SHP77 treated with DMSO at 0.1 percent for 48 hours (cell line): ENCODE data around the gene KLHDC8A.
A peak's percentile ranks its signal among the peaks of the same experiment; 100 is the strongest.
"Not testable (repeated sequence)": the region's sequence is repeated elsewhere in the genome, so short reads cannot be mapped to it uniquely, and the experiment has no call there.

Source experiments
- DNase-seq: peaks from one replicate; lab custom pipeline; 2025; lab: John Stamatoyannopoulos, UW

Gene KLHDC8A, protein sequence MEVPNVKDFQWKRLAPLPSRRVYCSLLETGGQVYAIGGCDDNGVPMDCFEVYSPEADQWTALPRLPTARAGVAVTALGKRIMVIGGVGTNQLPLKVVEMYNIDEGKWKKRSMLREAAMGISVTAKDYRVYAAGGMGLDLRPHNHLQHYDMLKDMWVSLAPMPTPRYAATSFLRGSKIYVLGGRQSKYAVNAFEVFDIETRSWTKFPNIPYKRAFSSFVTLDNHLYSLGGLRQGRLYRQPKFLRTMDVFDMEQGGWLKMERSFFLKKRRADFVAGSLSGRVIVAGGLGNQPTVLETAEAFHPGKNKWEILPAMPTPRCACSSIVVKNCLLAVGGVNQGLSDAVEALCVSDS

GRCh38 chr1:205356440-205357139 lies at the start of gene KLHDC8A:
Gene KLHDC8A, minus strand, starts transcription at chr1:205356922. Its CDS starts 13,318 bp downstream, at chr1:205343604.
- no peak for DNase-seq

GRCh38 chr1:205406252-205406651 lies 49.5 kb upstream of the KLHDC8A start:
- not testable (repeated sequence) for DNase-seq

- DNase-seq: not testable (repeated sequence)
Measured at GRCh38 chr1:205404484-205404883, 47.8 kb upstream of the KLHDC8A start.

DNA sequence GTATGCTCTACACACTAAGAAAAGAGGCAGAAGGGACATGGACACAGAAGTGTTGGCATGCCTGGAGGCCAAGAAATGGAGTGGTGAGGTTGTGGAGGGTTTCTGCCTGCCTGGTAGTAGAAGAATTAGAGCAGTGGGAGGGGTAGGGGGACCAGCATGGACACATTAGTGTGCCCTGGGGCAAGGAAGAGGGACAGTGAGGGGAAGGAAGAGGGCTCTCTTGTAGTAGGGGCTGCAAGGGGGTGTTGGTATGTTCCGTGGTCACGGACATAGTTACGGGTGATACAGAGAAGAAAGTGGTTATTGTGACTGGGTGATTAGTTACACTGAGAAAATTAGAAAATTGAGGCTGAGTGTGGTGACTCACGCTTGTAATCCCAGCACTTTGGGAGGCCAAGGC lies 41.9 kb upstream of the KLHDC8A start:
- no peak for DNase-seq

DNA sequence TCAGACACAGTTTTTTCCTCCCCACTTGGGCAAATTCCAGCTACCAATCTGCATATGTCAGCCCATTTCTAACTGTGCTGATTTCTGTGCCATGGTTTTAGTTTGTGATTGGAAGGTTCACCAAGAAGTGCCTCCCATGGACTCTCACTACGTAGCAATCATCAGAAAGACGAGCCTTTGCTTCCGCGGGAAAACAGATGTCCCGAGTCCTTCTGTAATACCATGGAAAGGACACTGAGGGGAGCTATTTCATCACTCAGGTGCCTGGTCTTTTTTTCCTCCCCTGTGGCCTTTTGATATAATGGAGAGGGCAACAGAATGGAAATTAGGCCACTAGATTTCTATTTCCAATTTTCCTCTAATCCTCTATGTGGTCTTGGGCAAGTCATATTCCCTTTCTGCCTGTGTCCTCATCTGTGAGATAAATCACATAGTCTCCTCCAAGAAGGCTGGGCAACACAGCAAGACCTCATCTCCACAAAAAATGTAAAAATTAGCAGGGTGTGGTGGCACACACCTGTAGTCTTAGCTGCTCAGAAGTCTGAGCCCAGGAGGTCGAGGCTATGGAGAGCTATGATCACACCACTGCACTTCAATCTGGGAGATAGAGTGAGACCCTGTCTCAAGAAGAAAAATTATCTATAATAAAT lies 40.4 kb upstream of the KLHDC8A start:
- peak; percentile 75 for DNase-seq

DNA sequence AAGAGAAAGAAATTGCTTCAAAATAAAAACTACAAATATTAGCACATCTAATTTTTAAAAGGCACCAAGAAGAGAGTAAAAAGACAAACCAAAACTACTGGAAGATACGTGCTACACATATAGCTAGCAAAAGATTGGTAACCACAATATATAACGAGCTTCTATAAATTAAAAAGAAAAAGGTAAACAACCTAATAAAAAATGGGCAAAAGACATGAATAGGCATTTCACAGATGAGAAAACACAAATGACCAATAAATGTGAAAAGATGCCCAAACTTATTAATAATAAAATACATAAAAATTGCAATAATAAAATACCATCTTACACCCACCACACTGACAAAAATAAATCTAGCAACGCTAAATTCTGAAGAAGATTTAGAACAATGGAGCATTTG lies 38.9 kb upstream of the KLHDC8A start:
- DNase-seq: no peak

GRCh38 chr1:205392650-205393049 lies 35.9 kb upstream of the KLHDC8A start:
- no peak for DNase-seq

DNA sequence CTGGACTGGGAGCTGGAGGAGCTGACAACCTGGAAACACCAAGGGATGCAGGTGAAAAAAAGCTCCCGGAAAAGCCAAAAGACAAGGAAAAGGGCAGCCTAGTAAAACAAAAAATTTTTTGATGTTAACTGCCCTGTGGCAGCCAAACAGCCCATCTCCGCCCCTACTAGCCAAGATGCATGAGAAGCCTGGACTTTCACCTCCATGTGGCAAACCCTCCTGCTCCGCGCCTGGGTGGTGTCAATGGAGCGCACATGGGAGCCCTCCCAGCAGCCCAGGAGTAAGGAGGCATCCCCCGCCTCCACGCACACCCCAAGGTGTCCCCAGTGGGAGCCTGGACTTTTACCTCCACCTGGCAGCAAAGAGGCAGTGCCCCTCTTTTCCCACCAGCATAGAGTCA lies 34.7 kb upstream of the KLHDC8A start:
- no peak for DNase-seq

GRCh38 chr1:205387845-205388244 lies 31.1 kb upstream of the KLHDC8A start:
- no peak for DNase-seq

GRCh38 chr1:205382990-205383389 lies 26.3 kb upstream of the KLHDC8A start:
- DNase-seq: not testable (repeated sequence)

DNA sequence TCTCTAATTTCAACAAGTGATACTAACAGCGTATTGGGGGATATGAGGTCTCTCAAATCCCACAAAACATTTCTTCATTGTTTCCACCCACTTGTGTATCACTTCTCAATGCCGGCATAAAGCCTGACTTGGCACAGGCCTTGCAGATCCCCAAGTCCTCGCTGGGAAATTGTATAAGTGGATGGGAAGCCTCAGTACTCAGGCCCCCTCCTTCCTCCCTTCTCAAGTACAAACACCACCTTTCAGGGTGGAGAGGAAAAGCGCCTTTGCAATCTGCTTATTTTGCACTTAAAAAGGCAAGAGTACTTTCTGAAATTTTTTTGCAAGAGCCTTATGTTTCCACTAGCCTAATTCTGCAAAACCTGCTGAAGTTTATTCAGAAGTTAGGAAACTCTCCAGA lies 25.8 kb upstream of the KLHDC8A start:
- DNase-seq: no peak

DNA sequence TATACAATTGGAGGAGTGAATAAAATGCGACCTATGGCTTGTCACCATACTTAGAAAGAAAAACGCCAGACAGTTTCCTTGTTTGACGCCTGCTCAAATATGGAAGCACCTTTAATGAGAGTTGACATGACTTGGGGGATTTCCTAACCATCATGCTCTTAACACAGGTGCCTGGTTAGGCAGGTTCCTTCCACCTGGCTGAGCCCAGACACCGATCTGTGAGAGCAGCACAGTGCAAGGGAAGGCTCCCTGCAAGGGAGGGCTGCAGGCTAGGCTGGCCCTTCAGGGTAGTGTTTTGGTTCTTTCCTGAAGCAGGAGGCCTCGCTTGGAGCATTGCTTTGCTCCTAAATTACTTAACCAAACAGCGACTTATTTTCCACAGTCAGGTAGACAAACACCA lies 24.6 kb upstream of the KLHDC8A start:
- no peak for DNase-seq

- no peak for DNase-seq
Measured at GRCh38 chr1:205380882-205381281, 24.2 kb upstream of the KLHDC8A start.

GRCh38 chr1:205379056-205379455 lies 22.3 kb upstream of the KLHDC8A start:
- no peak for DNase-seq

- no peak for DNase-seq
Measured at GRCh38 chr1:205377355-205377754, 20.6 kb upstream of the KLHDC8A start.

DNA sequence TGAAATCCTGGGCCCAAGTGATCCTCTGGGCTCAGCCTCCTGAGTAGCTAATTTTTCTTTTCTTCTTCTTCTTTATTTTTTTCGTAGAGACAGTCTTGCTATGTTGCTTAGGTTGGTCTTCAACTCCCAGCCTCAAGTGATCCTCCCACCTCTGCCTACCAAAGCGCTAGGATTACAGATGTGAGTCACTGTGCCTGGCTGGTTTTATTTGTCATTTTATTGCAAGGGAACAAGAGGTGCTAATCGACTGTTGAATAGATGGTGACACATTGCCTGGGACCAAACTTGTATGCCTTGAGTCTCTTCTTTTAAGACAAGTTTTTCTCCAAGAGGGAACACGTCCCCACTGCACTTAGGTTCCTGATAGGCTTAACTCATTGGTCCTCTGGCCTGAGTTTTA lies 20.0 kb upstream of the KLHDC8A start:
- no peak for DNase-seq

DNA sequence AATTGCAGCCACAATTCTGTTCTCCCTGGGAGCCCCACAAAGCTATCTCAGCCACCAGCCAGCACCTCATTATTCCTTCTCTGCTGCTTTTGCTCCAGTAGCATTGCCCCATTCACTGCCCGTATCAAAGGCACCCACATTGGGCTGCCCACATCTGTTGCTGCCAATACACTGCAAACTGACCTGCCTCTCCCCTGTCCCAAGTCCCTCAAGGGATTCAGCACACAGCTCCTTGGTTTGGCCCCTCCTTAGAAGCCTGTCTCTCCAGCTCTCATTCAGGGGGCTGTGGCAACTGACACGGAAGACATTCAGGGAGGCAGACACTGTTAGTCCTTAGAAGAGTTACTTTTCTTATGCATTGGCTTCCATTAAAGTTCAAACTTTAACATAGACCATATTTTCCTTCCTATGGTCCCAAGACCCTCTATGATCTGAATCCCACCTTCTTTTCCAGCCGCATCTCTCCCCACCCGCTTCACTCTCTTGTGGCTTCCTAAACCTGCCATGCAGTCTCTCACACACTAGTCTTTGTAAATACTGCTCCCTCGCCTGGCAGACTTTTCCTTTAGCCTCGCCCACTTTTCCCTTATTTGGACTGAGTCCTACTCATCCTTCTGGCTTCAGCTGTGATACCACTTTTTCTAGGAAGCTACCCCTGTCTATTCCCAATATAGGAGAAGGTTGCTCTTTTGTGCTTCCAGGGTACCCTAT lies 19.3 kb upstream of the KLHDC8A start:
- peak; percentile 53 for DNase-seq

- DNase-seq: no peak
Measured at GRCh38 chr1:205374210-205375078, 17.7 kb upstream of the KLHDC8A start.

- DNase-seq: no peak
Measured at GRCh38 chr1:205373798-205374175, 17.1 kb upstream of the KLHDC8A start.

DNA sequence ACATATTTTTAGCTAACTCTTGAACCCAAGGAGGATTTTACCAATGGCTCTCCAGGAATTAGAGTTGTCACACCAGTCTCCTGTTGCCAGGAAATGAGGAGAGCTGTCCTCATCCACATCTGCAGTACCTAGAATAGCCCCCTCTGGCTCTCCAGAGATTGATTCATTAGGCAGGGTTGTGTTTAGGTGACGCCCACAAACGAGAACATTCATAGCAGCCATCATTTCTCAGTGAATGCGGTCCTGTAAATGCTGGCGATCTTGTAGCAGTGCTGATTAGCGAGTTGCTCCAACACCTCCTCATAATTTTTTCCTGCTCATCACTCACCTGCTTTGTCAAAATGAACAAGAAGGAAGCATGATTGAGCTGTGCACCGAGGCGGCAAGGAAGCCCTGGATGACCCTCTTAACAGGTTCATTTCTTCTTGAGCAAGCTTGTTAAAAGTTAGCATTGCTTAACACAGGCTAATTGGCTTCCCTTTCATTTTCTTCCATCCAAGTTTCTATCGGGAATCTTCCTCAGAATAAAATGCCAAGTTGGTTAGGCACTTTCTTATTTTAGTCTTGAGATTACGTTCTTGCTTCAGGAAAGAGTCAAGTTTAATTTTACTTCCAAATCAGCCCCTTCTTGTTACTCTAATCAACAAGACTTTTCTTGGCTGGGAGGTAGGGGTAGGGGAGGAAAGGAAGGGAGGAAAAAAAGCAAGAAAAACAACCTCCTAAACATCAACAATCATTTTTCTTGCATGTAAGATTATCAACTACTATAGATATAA lies 16.5 kb upstream of the KLHDC8A start:
- DNase-seq: peak; percentile 53
